RPMI7951 (cell line): ENCODE results near the gene TLK2. TPM values are rescaled to one million over a fixed set of nuclear protein-coding genes. Genes with fewer than 3 reads are reported as not detected.
"Not testable (repeated sequence)": the region's sequence is repeated elsewhere in the genome, so short reads cannot be mapped to it uniquely, and the experiment has no call there.

Experiments
- DNase-seq: peaks from one replicate; pipeline ENCODE4 v3.0.0-alpha.2; 2012; ENCODE audit warnings: low read depth
- total RNA-seq: library from RNA; depleted of rRNA; stranded (reverse); fragments of >200 nt; shearing (Covaris generic); gene quantifications from 2 replicates; pipeline ENCODE4 v1.2.3, GENCODE V29; 2014

The TLK2 gene
- total RNA-seq, 1 experiment from 2014 or later: 20.3 TPM

DNA sequence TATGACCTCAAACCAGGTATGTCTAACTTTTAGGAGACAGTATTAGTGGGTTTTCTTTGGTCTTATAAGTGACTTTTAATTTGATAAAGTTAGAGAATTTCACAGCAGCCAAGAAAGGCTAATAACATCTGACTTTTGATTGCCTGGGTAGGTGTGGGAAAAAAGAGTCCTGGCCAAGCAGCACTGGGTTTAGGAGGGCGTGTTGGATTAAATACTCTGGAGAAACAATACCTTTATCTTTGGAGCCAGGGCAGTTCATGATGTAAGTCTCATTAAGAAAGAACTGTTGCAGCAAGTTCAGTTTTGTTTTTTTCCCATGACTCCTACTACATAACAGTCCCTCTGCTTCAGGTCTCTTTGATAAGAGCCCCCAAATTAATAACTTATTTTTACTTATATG lies 122.2 kb downstream of the TLK2 start:
- no peak for DNase-seq

DNA sequence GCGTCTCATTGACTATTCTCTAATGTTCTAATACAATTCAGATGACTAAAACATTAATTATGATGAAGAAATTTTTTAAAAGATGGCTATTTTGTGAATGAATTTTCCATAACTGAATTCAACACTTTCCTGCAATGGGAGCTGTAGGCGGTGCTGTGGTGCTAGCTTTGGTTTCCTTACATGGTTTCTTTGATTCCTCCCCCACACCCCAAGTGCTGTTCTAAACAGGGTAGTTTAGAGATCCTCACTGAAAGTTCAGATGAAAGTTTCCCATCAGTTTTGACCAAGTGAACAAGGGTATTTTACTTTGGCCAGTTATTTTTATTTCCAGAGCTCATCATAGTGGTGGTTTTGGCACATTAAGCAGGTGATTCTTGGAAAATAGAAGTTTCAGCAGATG lies 122.8 kb downstream of the TLK2 start:
- DNase-seq: no peak

DNA sequence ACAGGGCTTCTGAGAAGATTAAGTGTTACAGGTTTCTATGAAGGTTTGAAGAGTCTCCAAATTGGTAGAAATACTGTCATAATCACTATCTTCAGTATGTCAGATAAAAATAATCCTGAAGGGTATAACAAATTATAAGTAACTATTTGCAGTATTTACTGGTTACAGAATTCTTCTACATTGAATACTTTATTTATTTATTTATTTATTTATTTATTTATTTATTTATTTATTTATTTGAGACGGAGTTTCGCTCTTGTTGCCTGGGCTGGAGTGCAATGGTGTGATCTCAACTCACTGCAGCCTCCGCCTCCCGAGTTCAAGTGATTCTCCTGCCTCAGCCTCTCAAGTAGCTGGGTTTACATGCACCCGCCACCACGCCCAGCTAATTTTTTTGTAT lies 125.2 kb downstream of the TLK2 start:
- not testable (repeated sequence) for DNase-seq

DNA sequence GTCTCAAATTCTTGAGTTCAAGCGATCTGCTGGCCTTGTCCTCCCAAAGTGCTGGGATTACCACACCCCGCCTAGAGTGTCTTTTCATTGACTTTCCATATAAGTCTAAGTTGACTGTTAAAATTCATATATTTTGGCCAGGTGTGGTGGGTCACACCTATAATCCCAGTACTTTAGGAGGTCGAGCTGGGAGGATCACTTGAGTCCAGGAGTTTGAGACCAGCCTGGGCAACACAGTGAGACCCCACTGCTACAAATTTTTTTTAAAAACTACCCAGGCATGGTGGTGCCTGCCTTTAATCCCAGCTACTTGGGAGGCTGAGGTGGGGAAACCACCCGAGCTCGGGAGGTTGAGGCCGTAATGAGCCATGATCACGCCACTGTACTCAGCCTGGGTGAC lies 127.0 kb downstream of the TLK2 start:
- DNase-seq: no peak

DNA sequence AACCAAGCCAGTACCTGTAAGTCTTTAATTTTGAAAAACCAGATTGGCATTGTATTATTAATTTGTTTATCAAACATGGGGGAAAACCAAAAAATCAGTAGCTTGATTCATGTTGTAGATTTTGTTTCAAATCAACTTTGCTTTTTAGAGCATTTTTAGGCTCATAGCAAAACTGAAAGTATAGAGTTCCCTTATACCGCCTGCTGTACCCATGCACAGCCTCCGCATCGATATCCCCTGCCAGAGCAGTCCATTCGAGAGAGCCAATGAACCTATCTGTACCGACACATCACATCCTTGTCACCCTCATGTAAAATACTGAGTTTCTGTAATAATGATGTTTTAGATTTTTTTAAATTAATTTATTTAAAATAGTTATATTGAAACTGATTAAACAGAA lies 132.7 kb downstream of the TLK2 start:
- DNase-seq: no peak

DNA sequence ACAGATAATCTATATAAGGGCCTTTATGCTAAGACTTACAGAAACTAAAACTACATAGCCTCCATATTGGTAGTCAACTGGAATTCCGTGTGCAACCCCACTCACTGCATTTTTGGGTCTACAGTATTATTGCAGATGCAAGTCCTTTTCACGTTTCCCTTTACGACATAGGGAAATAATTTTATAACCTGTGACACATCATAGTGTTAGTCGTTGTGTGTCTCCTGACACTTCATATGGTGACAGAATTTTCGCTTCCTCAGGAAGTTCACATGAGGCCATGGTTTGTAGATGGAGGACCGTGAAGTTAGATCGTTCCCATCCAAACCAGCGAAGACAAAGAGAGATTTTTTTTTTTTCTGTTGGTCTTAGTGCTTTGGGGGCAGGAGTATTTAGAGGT lies 133.1 kb downstream of the TLK2 start:
- DNase-seq: no peak

GRCh38 chr17:62612289-62612688 lies 133.7 kb downstream of the TLK2 start:
- not testable (repeated sequence) for DNase-seq

- not testable (repeated sequence) for DNase-seq
Observed at GRCh38 chr17:62613095-62613494, 134.5 kb downstream of the TLK2 start.

GRCh38 chr17:62614142-62614541 lies 135.5 kb downstream of the TLK2 start:
- peak; percentile 81 for DNase-seq

GRCh38 chr17:62615503-62615902 lies 136.9 kb downstream of the TLK2 start:
- no peak for DNase-seq

GRCh38 chr17:62616993-62617893 lies 138.6 kb downstream of the TLK2 start:
- no peak for DNase-seq

DNA sequence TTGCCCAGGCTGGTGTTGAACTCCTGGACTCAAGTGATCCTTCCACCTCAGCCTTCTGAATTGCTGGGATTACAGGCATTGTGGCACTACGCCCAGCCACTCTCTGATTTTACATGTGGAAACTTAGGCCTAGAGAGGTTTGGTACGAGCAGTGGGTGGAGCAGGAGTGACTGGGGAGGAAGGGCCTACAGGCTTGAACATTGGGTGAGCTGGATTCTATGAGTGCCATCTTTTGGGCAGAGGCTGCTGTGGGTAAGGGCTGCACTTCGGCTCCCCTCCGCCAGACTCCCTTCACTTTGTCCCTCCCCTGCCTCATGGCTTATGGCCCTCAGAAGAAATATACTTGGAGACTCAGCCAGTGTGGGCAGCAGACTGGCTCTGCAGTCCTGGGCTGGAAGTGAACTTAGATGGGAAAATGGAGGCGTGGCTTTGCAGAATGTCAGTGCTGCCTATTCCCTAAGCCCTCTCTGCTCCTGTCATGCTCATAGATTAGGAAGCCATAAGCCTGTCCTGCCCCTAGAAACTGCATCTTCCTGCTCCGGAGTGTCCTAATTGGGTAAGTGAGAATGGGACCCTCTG lies 139.4 kb downstream of the TLK2 start:
- DNase-seq: no peak

DNA sequence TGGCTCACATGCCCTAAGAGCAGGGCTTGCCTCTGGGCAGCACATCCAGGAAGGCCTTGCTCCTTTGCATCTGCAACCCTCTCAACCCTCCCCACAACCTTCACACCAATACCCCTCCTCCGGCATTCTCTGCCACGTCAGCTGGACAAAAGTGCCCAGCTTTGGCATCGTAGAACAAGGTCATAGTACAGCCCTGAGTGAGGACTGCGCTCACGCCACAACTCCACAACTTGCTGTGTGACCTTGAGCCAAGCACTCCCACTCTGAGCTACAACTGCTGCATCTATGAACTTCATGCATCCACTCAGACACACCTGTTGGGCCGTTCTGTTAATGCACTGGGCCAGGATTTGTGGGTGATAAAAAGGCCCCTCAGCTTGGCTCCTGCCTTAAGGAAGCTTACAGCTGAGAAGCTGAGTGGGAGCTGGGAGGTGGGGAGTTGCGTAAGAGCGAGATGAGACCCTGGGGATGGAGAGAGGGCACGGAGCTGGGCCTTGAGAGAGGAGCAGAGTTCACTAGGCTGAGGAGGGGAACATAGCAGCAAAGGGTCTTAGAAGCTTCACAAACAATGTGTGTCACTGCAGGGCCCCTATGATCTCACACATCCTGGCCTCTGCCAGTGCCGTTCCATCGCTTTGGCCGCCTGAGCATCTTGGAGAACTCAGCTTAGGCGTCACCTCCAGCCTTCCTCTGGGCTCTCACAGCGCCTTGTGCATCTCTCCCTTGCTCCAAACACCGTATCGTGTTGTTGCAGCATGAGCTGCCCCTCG lies 140.2 kb downstream of the TLK2 start:
- DNase-seq: no peak

DNA sequence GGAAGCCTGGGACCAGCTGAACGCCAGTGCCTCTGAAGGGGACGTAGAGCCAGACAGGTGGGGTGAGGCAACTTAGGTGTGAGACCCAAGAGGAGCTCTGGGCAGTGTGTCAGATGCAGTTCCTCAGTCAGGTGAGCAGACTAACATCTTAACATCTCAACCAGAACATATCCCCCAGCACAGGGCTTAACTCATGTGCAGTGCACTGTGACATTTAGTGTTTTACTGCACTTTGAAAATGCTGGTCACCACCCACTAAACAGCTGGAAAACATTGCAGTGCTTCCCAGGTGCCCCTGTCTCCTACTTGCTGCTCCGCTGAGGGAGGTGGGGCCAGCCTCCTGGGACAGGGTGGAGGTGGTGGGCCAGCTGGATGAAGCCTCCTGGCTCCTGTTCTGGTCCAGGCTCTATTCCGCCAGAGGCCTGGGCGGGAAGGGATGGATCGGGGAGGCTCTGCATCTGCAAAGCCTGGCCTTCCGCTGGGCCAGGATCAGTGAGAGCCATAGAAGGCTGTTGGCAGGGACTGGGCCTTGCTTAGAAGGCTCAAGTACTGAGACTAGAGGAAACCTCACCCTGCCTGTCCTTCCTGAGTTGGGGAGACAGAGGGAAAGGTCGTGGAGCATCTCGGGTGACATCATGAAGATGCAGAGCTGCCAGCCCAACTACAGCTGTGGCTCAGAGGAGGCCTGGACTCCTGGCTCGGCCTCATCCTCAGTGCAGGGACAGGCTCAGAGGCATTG lies 141.0 kb downstream of the TLK2 start:
- no peak for DNase-seq

DNA sequence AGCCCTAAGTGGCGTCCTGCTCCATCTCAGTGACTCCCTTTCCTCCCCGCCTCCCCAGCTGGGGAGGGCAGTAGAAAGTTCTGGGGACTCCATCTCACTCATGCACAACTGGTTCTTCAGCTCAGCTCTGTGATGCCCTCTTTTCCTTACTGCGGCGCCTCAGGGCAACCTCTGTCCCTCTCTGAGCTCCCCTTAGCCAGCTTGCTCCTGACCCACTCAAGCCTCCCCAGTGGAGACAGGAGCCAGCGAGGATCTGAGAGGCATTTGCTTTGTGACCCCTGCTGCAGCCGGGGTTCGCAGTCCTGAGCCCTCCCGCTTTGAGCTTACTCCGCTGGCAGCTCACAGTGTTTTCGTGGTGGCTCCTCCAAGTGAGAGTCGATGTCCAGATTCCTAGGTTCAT lies 142.6 kb downstream of the TLK2 start:
- DNase-seq: no peak

DNA sequence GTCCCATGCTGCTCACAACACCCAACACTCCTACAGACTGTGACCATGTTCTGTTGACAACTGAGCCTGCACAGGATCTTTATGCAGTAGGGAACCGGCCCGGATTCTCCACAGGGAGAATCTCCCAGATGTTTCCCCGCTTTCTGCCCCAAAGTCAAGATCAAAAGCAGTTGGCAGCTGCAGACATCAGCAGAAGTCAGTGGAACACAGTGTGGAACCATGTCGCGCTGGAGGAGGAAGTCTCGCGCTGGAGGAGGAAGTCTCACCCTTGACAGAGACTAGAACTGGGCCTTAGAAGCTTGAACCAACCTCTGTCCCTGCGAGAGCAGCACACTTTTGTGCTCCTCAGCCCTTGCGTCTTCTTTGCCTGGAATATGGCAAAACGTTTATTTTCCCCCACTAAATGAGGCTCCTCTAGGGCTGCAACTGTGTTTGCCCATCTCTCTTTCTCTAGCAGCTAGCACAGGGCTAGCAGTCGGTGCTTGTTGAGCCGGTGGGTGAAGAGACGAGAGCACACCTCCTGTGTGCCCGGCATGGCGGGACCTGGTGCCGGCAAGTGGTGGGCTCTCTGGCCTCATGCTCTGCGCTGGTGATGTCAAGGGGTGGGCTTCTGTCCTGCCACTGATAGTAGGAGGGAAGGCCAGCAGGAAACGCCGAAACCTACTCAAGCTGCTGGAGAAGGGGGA lies 146.7 kb downstream of the TLK2 start:
- DNase-seq: no peak

DNA sequence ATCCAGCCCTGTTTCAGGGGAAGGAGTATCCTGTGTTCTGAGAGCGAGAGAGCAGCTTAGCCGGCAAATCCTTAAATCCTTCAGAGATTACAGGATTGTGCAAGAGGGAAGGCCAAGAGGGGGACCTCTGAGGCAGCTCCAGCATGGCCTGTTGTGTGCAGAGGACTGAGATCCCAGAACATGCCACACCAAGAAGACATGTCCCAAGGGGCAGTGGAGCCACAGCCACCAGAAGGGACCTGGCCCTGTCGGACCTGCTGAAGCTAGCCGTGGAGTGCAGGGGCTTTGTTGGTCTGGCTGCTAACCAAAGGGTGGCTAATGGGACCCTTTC lies 147.2 kb downstream of the TLK2 start:
- no peak for DNase-seq

DNA sequence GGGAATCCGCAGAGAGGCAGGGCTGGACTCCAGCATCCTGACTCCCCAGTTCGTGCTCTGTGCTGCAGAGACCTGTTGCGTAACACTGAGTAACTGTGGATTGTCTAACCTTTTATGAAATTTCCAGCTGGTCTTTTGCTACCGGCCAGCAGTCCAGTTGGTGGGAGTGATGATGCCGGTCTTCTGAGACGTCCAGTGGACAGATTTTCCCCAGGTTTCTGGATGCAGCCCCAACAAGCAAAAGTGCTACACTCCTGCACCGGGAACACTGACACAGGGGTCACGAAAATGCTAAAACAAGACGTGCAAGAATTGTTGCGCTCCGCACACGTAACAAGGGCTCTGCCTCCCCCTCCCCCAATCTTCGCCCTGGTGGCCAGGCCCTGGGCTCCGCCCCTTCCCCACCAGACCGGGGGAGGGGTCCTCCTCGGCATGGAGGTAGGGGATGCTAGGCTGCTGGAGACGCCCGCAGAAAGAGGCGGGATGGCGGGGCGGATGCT lies 148.1 kb downstream of the TLK2 start:
- DNase-seq: peak; percentile 72

GRCh38 chr17:62627219-62627903 lies 148.7 kb downstream of the TLK2 start, which contains the start of gene MRC2:
Gene MRC2 (plus strand): TSS chr17:62627670. CDS start chr17:62627803, 133 bp downstream.
- DNase-seq: peak; percentile 80

DNA sequence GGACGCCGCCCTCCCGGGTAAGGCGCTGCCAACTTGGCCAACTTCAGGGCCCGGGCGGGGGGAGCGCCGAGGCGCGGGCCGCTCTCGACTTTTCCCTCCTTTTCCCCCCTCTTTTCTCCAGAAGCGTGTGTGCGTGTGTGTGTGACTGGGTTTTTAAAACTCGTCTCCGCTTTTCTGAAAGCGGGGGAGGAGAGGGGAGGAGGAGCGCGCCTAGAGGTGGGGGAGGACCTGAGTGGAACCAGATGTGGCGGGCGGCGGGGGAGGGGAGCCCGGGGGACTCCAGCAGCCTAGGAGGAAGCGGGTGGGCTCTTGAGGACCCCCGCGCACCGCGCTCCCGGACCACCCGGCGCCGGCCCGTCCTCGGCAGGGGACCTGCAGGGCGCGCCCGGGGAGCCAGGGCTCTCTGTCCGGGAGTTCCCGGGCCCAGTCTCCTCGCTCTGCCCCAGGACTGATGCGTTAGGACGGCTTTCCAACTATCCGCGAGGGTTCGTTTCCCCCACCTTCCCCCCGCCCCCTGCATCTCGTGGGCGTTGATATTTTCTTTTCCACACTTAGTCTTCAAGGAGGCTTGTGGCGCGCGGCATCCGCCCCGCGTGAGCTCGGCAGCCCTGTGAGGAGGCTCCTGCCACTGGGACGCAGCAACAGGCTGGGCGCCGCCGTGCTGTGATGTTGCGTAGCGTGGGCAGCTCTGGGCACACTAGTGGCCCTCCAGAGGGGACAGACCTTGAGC lies 149.4 kb downstream of the TLK2 start:
- DNase-seq: peak; percentile 81
